Activated naive CD4-positive, alpha-beta T cell treated with anti-CD3 and anti-CD28 coated beads for 36 hours (primary cell): ENCODE data around the gene KCNJ5. TPM values are rescaled to one million over a fixed set of nuclear protein-coding genes. Genes with fewer than 3 reads are reported as not detected.

Experiments
- CTCF ChIA-PET: fragments of 350-600 bp; sonication (Branson Sonifier 250); formaldehyde crosslinking; loops from one replicate; lab custom pipeline; 2021; ENCODE audit warnings: antibody characterized with exemption; lab: Charles Lee
- DNase-seq: peaks from one replicate; pipeline ENCODE4 v3.0.0-alpha.2; 2020
- H3K27ac Mint-ChIP-seq: one replicate; pipeline ENCODE4 v1.8.0; 2021; ENCODE audit warnings: mild to moderate bottlenecking, mixed read lengths
- H3K27me3 Mint-ChIP-seq: one replicate; pipeline ENCODE4 v1.8.0; 2021; ENCODE audit warnings: low read depth, mixed read lengths
- H3K36me3 Mint-ChIP-seq: one replicate; pipeline ENCODE4 v1.8.0; 2021; ENCODE audit warnings: low read depth, mixed read lengths
- H3K4me1 Mint-ChIP-seq: one replicate; pipeline ENCODE4 v1.8.0; 2021; ENCODE audit warnings: low read depth, mixed read lengths
- H3K4me3 Mint-ChIP-seq: one replicate; pipeline ENCODE4 v1.8.0; 2021; ENCODE audit warnings: mild to moderate bottlenecking, moderate library complexity, mixed read lengths
- H3K9me3 Mint-ChIP-seq: one replicate; pipeline ENCODE4 v1.8.0; 2021; ENCODE audit warnings: mixed read lengths
- intact Hi-C: fragments of 100-400 bp; cut with micrococcal nuclease; formaldehyde crosslinking; loops from one replicate; pipeline ENCODE4 v1.15.1; 2023
- total RNA-seq, 2 experiments: library from RNA; stranded (reverse); gene quantifications; one replicate each; pipeline ENCODE4 v1.2.3, GENCODE V29; 2021

Gene KCNJ5
- total RNA-seq, 2 experiments from 2014 or later: not detected

- DNase-seq: no peak
- H3K4me3 Mint-ChIP-seq: no peak overlapping the region
- H3K27me3 Mint-ChIP-seq: no peaks in the 10 kb centered on the region
- intact Hi-C loops: no loop called here
- H3K9me3 Mint-ChIP-seq: no peaks in the 10 kb centered on the region
- H3K27ac Mint-ChIP-seq: no peak overlapping the region
- CTCF ChIA-PET: no interaction called here
- H3K36me3 Mint-ChIP-seq: no peaks in the 10 kb centered on the region
- H3K4me1 Mint-ChIP-seq: peaks cover 11% of the 10 kb centered on the region
Measured at GRCh38 chr11:128931066-128931465, 39.9 kb downstream of the KCNJ5 start.

- Mint-ChIP-seq H3K36me3 (no peaks in the 10 kb centered on the region), H3K4me1 (peaks cover 11% of the 10 kb centered on the region), H3K27ac (no peak overlapping the region), H3K27me3 (no peaks in the 10 kb centered on the region), H3K9me3 (no peaks in the 10 kb centered on the region), H3K4me3 (no peak overlapping the region)
- intact Hi-C loops: no loop called here
- CTCF ChIA-PET: interaction anchor here (1.3 kb wide), 1 partner anchor 26 kb away, joined by 3 read pairs; no protein-coding TSS in a partner anchor
- DNase-seq: no peak
Measured at GRCh38 chr11:128931668-128932067, 40.5 kb downstream of the KCNJ5 start.

- CTCF ChIA-PET: no interaction called here
- Mint-ChIP-seq H3K36me3 (no peaks in the 10 kb centered on the region), H3K27ac (no peak overlapping the region), H3K4me1 (peaks cover 5% of the 10 kb centered on the region), H3K27me3 (no peaks in the 10 kb centered on the region), H3K4me3 (no peak overlapping the region), H3K9me3 (no peaks in the 10 kb centered on the region)
- no peak for DNase-seq
- intact Hi-C loops: no loop called here
Measured at GRCh38 chr11:128933481-128934178, 42.5 kb downstream of the KCNJ5 start.

GRCh38 chr11:128934351-128934750 is 43.2 kb downstream of the KCNJ5 start:
- Mint-ChIP-seq H3K9me3 (no peaks in the 10 kb centered on the region), H3K27ac (no peak overlapping the region), H3K36me3 (no peaks in the 10 kb centered on the region), H3K27me3 (no peaks in the 10 kb centered on the region), H3K4me1 (peaks cover 3% of the 10 kb centered on the region), H3K4me3 (no peak overlapping the region)
- CTCF ChIA-PET: interaction anchor here (1.2 kb wide), 1 partner anchor 49 kb away, joined by 4 read pairs; no protein-coding TSS in a partner anchor
- intact Hi-C loops: no loop called here
- no peak for DNase-seq

- no peak for DNase-seq
- Mint-ChIP-seq H3K27me3 (no peaks in the 10 kb centered on the region), H3K27ac (no peak overlapping the region), H3K9me3 (no peaks in the 10 kb centered on the region), H3K36me3 (no peaks in the 10 kb centered on the region), H3K4me1 (no peaks in the 10 kb centered on the region), H3K4me3 (no peak overlapping the region)
- CTCF ChIA-PET: interaction anchor here (1.2 kb wide), 1 partner anchor 50 kb away, joined by 4 read pairs; no protein-coding TSS in a partner anchor
- intact Hi-C loops: no loop called here
Measured at GRCh38 chr11:128934926-128935325, 43.8 kb downstream of the KCNJ5 start.

- CTCF ChIA-PET: interaction anchor here (0.9 to 1.5 kb wide), 2 partner anchors 12 to 19 kb away, joined by 3 read pairs; no protein-coding TSS in a partner anchor
- Mint-ChIP-seq H3K36me3 (no peaks in the 10 kb centered on the region), H3K9me3 (no peaks in the 10 kb centered on the region), H3K4me3 (no peak overlapping the region), H3K4me1 (no peaks in the 10 kb centered on the region), H3K27me3 (no peaks in the 10 kb centered on the region), H3K27ac (no peak overlapping the region)
- DNase-seq: no peak
- intact Hi-C loops: no loop called here
Measured at GRCh38 chr11:128936606-128937251, 45.6 kb downstream of the KCNJ5 start.

- Mint-ChIP-seq H3K4me1 (no peaks in the 10 kb centered on the region), H3K27me3 (no peaks in the 10 kb centered on the region), H3K27ac (no peak overlapping the region), H3K4me3 (no peak overlapping the region), H3K9me3 (no peaks in the 10 kb centered on the region), H3K36me3 (no peaks in the 10 kb centered on the region)
- CTCF ChIA-PET: interaction anchor here (0.5 to 1.7 kb wide), 3 partner anchors 9 to 52 kb away, joined by 3 to 4 read pairs (median 3); no protein-coding TSS in a partner anchor
- intact Hi-C loops: no loop called here
- no peak for DNase-seq
Measured at GRCh38 chr11:128937480-128937879, 46.3 kb downstream of the KCNJ5 start.

- no peaks in the 10 kb centered on the region for H3K27me3 Mint-ChIP-seq
- DNase-seq: no peak
- H3K27ac Mint-ChIP-seq: no peak overlapping the region
- H3K36me3 Mint-ChIP-seq: no peaks in the 10 kb centered on the region
- H3K4me3 Mint-ChIP-seq: no peak overlapping the region
- intact Hi-C loops: no loop called here
- H3K9me3 Mint-ChIP-seq: no peaks in the 10 kb centered on the region
- H3K4me1 Mint-ChIP-seq: no peaks in the 10 kb centered on the region
- CTCF ChIA-PET: interaction anchor here (1.2 to 2.2 kb wide), 3 partner anchors 10 to 53 kb away, joined by 3 to 5 read pairs (median 4); no protein-coding TSS in a partner anchor
Measured at GRCh38 chr11:128938156-128938885, 47.2 kb downstream of the KCNJ5 start.

GRCh38 chr11:128939591-128939990 is 48.4 kb downstream of the KCNJ5 start:
- H3K4me1 Mint-ChIP-seq: no peaks in the 10 kb centered on the region
- no peak overlapping the region for H3K4me3 Mint-ChIP-seq
- no peak overlapping the region for H3K27ac Mint-ChIP-seq
- CTCF ChIA-PET: interaction anchor here (1.1 to 2.3 kb wide), 3 partner anchors 9 to 55 kb away, joined by 3 to 8 read pairs (median 5); no protein-coding TSS in a partner anchor
- no peaks in the 10 kb centered on the region for H3K9me3 Mint-ChIP-seq
- intact Hi-C loops: no loop called here
- DNase-seq: no peak
- H3K36me3 Mint-ChIP-seq: no peaks in the 10 kb centered on the region
- H3K27me3 Mint-ChIP-seq: no peaks in the 10 kb centered on the region

GRCh38 chr11:128940156-128940555 is 49.0 kb downstream of the KCNJ5 start:
- H3K4me3 Mint-ChIP-seq: no peak overlapping the region
- H3K27ac Mint-ChIP-seq: no peak overlapping the region
- H3K9me3 Mint-ChIP-seq: no peaks in the 10 kb centered on the region
- intact Hi-C loops: no loop called here
- H3K36me3 Mint-ChIP-seq: no peaks in the 10 kb centered on the region
- CTCF ChIA-PET: interaction anchor here (1.1 to 2.3 kb wide), 3 partner anchors 9 to 55 kb away, joined by 3 to 8 read pairs (median 5); no protein-coding TSS in a partner anchor
- no peak for DNase-seq
- H3K27me3 Mint-ChIP-seq: no peaks in the 10 kb centered on the region
- no peaks in the 10 kb centered on the region for H3K4me1 Mint-ChIP-seq

- no peaks in the 10 kb centered on the region for H3K4me1 Mint-ChIP-seq
- H3K4me3 Mint-ChIP-seq: no peak overlapping the region
- no peaks in the 10 kb centered on the region for H3K27me3 Mint-ChIP-seq
- no peaks in the 10 kb centered on the region for H3K9me3 Mint-ChIP-seq
- CTCF ChIA-PET: interaction anchor here (1.1 to 2.3 kb wide), 2 partner anchors 36 to 56 kb away, joined by 3 to 8 read pairs; no protein-coding TSS in a partner anchor
- no peak overlapping the region for H3K27ac Mint-ChIP-seq
- DNase-seq: no peak
- intact Hi-C loops: no loop called here
- H3K36me3 Mint-ChIP-seq: no peaks in the 10 kb centered on the region
Measured at GRCh38 chr11:128940603-128941002, 49.4 kb downstream of the KCNJ5 start.

- intact Hi-C loops: no loop called here
- Mint-ChIP-seq H3K27me3 (no peaks in the 10 kb centered on the region), H3K36me3 (no peaks in the 10 kb centered on the region), H3K4me3 (no peak overlapping the region), H3K27ac (no peak overlapping the region), H3K4me1 (no peaks in the 10 kb centered on the region), H3K9me3 (no peaks in the 10 kb centered on the region)
- DNase-seq: no peak
- CTCF ChIA-PET: interaction anchor here (2.3 kb wide), 1 partner anchor 56 kb away, joined by 8 read pairs; no protein-coding TSS in a partner anchor
Measured at GRCh38 chr11:128941110-128941509, 50.0 kb downstream of the KCNJ5 start.
